Right lobe of liver (tissue), 6 donors: ENCODE results near the gene PCSK7. TPM values are rescaled to one million over a fixed set of nuclear protein-coding genes. Genes with fewer than 3 reads are reported as not detected.
"Not testable (repeated sequence)": the region's sequence is repeated elsewhere in the genome, so short reads cannot be mapped to it uniquely, and the experiment has no call there.

Experiments used
- ATAC-seq, 4 donors: fragments of 200-7000 bp; cut with Tn5 transposase; one replicate each; pipeline ENCODE4 v1.9.1; 2020; ENCODE audit warnings: mild to moderate bottlenecking in 4 of 4, moderate library complexity in 4 of 4
- DNase-seq, 3 donors: peaks; one replicate each; pipeline ENCODE4 v3.0.0-alpha.2; 2020
- H3K27ac ChIP-seq, 3 donors: fragments of 200-600 bp; one replicate each; pipeline ENCODE4 v1.8.0; 2022
- H3K27me3 ChIP-seq, 2 donors: fragments of 200-600 bp; one replicate each; pipeline ENCODE4 v1.8.0; 2022
- H3K36me3 ChIP-seq, 4 donors: fragments of 200-600 bp; sonication (generic) in 1 of 4; one replicate each; pipeline versions ENCODE4 v1.5.1 to v1.8.0; 2017 to 2022; ENCODE audit warnings: control low read depth in 1 of 4
- H3K4me1 ChIP-seq, 4 donors: fragments of 200-600 bp; sonication (generic) in 1 of 4; one replicate each; pipeline versions ENCODE4 v1.5.1 to v1.8.0; 2017 to 2022; ENCODE audit warnings: control low read depth in 1 of 4
- H3K4me3 ChIP-seq, 3 donors: fragments of 200-600 bp; one replicate each; pipeline ENCODE4 v1.8.0; 2022
- H3K9me3 ChIP-seq, 4 donors: fragments of 200-600 bp; sonication (generic) in 1 of 4; one replicate each; pipeline versions ENCODE4 v1.5.1 to v1.8.0; 2017 to 2022; ENCODE audit warnings: control low read depth in 1 of 4
- CTCF ChIP-seq, 4 donors: fragments of 200-600 bp in 3 of 4; fragments of 450-650 bp in 1 of 4; IDR thresholded peaks; one replicate each; pipeline versions ENCODE4 v1.5.1 to v1.8.0; 2016 to 2022; ENCODE audit warnings: antibody characterized with exemption in 4 of 4, mild to moderate bottlenecking in 2 of 4
- POLR2A ChIP-seq: fragments of 450-650 bp; IDR thresholded peaks from one replicate; pipeline ENCODE4 v1.6.1; 2017; ENCODE audit warnings: antibody characterized with exemption, mild to moderate bottlenecking
- WGBS: methylation state at CpG from one replicate; pipeline ENCODE4 v1.1.6; 2018; ENCODE audit warnings: low coverage, low lambda C conversion rate; ENCODE audit not compliant: insufficient coverage; ENCODE audit errors: missing lambda C conversion rate; 5-methylcytosine and 5-hydroxymethylcytosine counted together
- intact Hi-C, 2 donors: fragments of 100-400 bp; cut with DNase I; formaldehyde crosslinking; loops; one replicate each; pipeline versions ENCODE4 v1.11.2 to v1.14.1; 2022
- total RNA-seq, 6 experiments: library from RNA; depleted of rRNA in 2 of 6; stranded (reverse); fragments of >200 nt in 2 of 6; fragmentation: NEBNext Ultra II Directional in 3 of 6; extraction: Animal tissue kit (Norgen Biotek cat#: 25700) in 3 of 6; gene quantifications; one replicate each; pipeline versions ENCODE4 v1.1.0 to v1.2.4, GENCODE V29; 2016 to 2023
- donor health status: DM: no; HTN: yes; CAD: no.
- donor health status: DM: no; HTN: no; CAD: no.
- donor health status: DM: no; HTN: no; CAD: no.
- donor health status: DM: no; HTN: yes; CAD: no.
- donor health status: DM: no; HTN: yes; CAD: no.

The PCSK7 gene
- total RNA-seq, 6 experiments from 2014 or later, result 19.3 to 28.5 (median 25.8) TPM

- H3K4me1 ChIP-seq, H3K36me3 ChIP-seq, H3K27ac ChIP-seq, ATAC-seq, H3K27me3 ChIP-seq, H3K9me3 ChIP-seq, DNase-seq, H3K4me3 ChIP-seq: not testable (repeated sequence)
- 86% methylated on average over 5 of the region's 5 CpGs for whole genome bisulfite sequencing
- intact Hi-C loops, result loop anchor here in 1 of 2 donors (5.0 kb wide), 1 partner anchor 75 kb away; no protein-coding TSS in a partner anchor
These were observed 24.4 kb downstream of the PCSK7 start for GRCh38 chr11:117207481-117207880.

GRCh38 chr11:117206859-117207258 lies 25.0 kb downstream of the PCSK7 start:
- not testable (repeated sequence) for H3K4me3 ChIP-seq, DNase-seq, H3K27me3 ChIP-seq, H3K36me3 ChIP-seq, H3K4me1 ChIP-seq, H3K9me3 ChIP-seq, H3K27ac ChIP-seq
- peak; percentile 7 to 19 (median 16) for ATAC-seq
- WGBS, result no CpG with 5 or more reads among the region's 11 CpGs
- intact Hi-C loops, result loop anchor here in 1 of 2 donors (5.0 kb wide), 1 partner anchor 75 kb away; no protein-coding TSS in a partner anchor

- H3K9me3 ChIP-seq, H3K4me3 ChIP-seq, H3K36me3 ChIP-seq, DNase-seq, H3K4me1 ChIP-seq, H3K27ac ChIP-seq, H3K27me3 ChIP-seq, ATAC-seq: not testable (repeated sequence)
- intact Hi-C loops, result loop anchor here in 1 of 2 donors (5.0 kb wide), 1 partner anchor 74 kb away; no protein-coding TSS in a partner anchor
- WGBS, result 57% methylated on average over 1 of the region's 8 CpGs
These were observed 25.8 kb downstream of the PCSK7 start for GRCh38 chr11:117206111-117206510.

GRCh38 chr11:117205211-117205818 lies 26.6 kb downstream of the PCSK7 start:
- H3K4me3 ChIP-seq, result no peak overlapping the region
- peaks cover 0 to 9% (median 1%) of the 10 kb centered on the region in 4 donors for H3K36me3 ChIP-seq
- no peak for ATAC-seq
- WGBS, result 72% methylated on average over 3 of the region's 11 CpGs
- intact Hi-C loops, result loop anchor here in 1 of 2 donors (5.0 kb wide), 1 partner anchor 73 kb away; no protein-coding TSS in a partner anchor
- H3K27ac ChIP-seq, result no peak overlapping the region
- H3K27me3 ChIP-seq, result no peaks in the 10 kb centered on the region
- TF ChIP-seq POLR2A (no peak), CTCF (IDR thresholded peaks at IDR 0.05) (no peak)
- H3K9me3 ChIP-seq, result no peaks in the 10 kb centered on the region
- no peak for DNase-seq
- no peaks in the 10 kb centered on the region for H3K4me1 ChIP-seq

GRCh38 chr11:117204283-117205080 lies 27.4 kb downstream of the PCSK7 start:
- Histone ChIP-seq H3K9me3 (no peaks in the 10 kb centered on the region), H3K27me3 (no peaks in the 10 kb centered on the region), H3K4me3 (no peak overlapping the region), H3K4me1 (no peaks in the 10 kb centered on the region), H3K36me3 (peaks cover 0 to 9% (median 1%) of the 10 kb centered on the region in 4 donors), H3K27ac (no peak overlapping the region)
- WGBS, result 84% methylated on average over 7 of the region's 17 CpGs
- ATAC-seq (no peak), DNase-seq (no peak)
- intact Hi-C loops, result loop anchor here in 1 of 2 donors (5.0 kb wide), 1 partner anchor 72 kb away; no protein-coding TSS in a partner anchor
- no peak for TF ChIP-seq CTCF (IDR thresholded peaks at IDR 0.05)
- TF ChIP-seq POLR2A, result no peak

GRCh38 chr11:117203069-117203407 lies 28.8 kb downstream of the PCSK7 start:
- 100% methylated on average over 2 of the region's 10 CpGs for WGBS
- TF ChIP-seq CTCF (IDR thresholded peaks at IDR 0.05) (no peak), POLR2A (no peak)
- DNase-seq, result no peak
- Histone ChIP-seq H3K27ac (no peak overlapping the region), H3K36me3 (peaks cover 0 to 9% (median 1%) of the 10 kb centered on the region in 4 donors), H3K9me3 (no peaks in the 10 kb centered on the region), H3K4me1 (no peaks in the 10 kb centered on the region), H3K4me3 (peak overlapping the region in 1 of 3 donors; percentile 22), H3K27me3 (no peaks in the 10 kb centered on the region)
- intact Hi-C loops, result no loop called here
- no peak for ATAC-seq
